ENCODE results near the gene PKP4.

- no peak for TF ChIP-seq CTCF (IDR thresholded peaks at IDR 0.05; ENCODE audit: low read length)
- TF ChIP-seq EZH2 (IDR thresholded peaks at IDR 0.05; ENCODE audit: borderline replicate concordance, low read length) = no peak
These were observed 129.7 kb downstream of the PKP4 start for GRCh38 chr2:158586491-158586890.
